ENCODE measurements around the gene KCNAB1. TPM values are rescaled to one million over a fixed set of nuclear protein-coding genes. Genes with fewer than 3 reads are reported as not detected.

Gene KCNAB1
- total and polyA plus RNA-seq, 2 donors (not counting 1 experiment from before 2014, with no cell fraction given) = not detected

GRCh38 chr3:156358232-156358631 lies 237.9 kb downstream of the KCNAB1 start:
- POLR2A ChIA-PET = no interaction called here
- Histone ChIP-seq H3K4me2 (replicated peaks; ENCODE audit: low read depth, low read length, poor library complexity, severe bottlenecking) (no peak overlapping the region), H3K9ac (ENCODE audit: low read length) (no peak overlapping the region), H3K4me3 (ENCODE audit: control extremely low read depth in 1 of 5, extremely low read depth in 1 of 5, insufficient read depth in 1 of 5, low read depth in 2 of 5, low read length in 4 of 5) (no peak overlapping the region), H3K36me3 (replicated peaks in 1 of 2; ENCODE audit: control extremely low read depth in 1 of 2, control insufficient read depth in 1 of 2, extremely low read depth in 1 of 2, insufficient read depth in 2 of 2, low read length in 1 of 2) (no peaks in the 10 kb centered on the region), H2AFZ (ENCODE audit: insufficient read depth, low read depth, low read length, poor library complexity, severe bottlenecking) (no peak overlapping the region), H3K79me2 (ENCODE audit: control insufficient read depth, insufficient read depth, low read length) (no peaks in the 10 kb centered on the region), H3K4me1 (ENCODE audit: control insufficient read depth in 2 of 2, insufficient read depth in 2 of 2, low read length in 2 of 2) (no peaks in the 10 kb centered on the region), H4K20me1 (ENCODE audit: control insufficient read depth, insufficient read depth, low read length, poor library complexity, severe bottlenecking) (no peaks in the 10 kb centered on the region), H3K27ac (ENCODE audit: low read length in 2 of 2) (no peak overlapping the region), H3K9me3 (ENCODE audit: control extremely low read depth in 1 of 3, control insufficient read depth in 2 of 3, insufficient read depth in 1 of 3, low read length in 2 of 3) (no peaks in the 10 kb centered on the region), H3K27me3 (replicated peaks in 1 of 4; ENCODE audit: control extremely low read depth in 1 of 4, control insufficient read depth in 3 of 4, insufficient read depth in 4 of 4, low read length in 3 of 4) (no peaks in the 10 kb centered on the region)
- ATAC-seq (ENCODE audit: low read depth) (no peak), DNase-seq (no peak)
- CTCF ChIA-PET = no interaction called here
- no peak overlapping the region for H3K4me3 Mint-ChIP-seq
- H3K9me3 Mint-ChIP-seq (ENCODE audit: insufficient read depth) = no peaks in the 10 kb centered on the region
- H3K27me3 Mint-ChIP-seq = peaks cover 10% of the 10 kb centered on the region
- WGBS (ENCODE audit: insufficient coverage) = no CpG with 5 or more reads among the region's 2 CpGs
- no peak overlapping the region for H3K27ac Mint-ChIP-seq
- intact Hi-C loops (cut with micrococcal nuclease) = no loop called here
- no peaks in the 10 kb centered on the region for H3K4me1 Mint-ChIP-seq
- TF ChIP-seq, protein P1, sequence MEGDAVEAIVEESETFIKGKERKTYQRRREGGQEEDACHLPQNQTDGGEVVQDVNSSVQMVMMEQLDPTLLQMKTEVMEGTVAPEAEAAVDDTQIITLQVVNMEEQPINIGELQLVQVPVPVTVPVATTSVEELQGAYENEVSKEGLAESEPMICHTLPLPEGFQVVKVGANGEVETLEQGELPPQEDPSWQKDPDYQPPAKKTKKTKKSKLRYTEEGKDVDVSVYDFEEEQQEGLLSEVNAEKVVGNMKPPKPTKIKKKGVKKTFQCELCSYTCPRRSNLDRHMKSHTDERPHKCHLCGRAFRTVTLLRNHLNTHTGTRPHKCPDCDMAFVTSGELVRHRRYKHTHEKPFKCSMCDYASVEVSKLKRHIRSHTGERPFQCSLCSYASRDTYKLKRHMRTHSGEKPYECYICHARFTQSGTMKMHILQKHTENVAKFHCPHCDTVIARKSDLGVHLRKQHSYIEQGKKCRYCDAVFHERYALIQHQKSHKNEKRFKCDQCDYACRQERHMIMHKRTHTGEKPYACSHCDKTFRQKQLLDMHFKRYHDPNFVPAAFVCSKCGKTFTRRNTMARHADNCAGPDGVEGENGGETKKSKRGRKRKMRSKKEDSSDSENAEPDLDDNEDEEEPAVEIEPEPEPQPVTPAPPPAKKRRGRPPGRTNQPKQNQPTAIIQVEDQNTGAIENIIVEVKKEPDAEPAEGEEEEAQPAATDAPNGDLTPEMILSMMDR (IDR thresholded peaks at IDR 0.05) = no peak
- TF ChIP-seq EZH2 (IDR thresholded peaks at IDR 0.05; ENCODE audit: borderline replicate concordance, insufficient read depth, low read depth, low read length, poor library complexity, severe bottlenecking) = no peak

DNA sequence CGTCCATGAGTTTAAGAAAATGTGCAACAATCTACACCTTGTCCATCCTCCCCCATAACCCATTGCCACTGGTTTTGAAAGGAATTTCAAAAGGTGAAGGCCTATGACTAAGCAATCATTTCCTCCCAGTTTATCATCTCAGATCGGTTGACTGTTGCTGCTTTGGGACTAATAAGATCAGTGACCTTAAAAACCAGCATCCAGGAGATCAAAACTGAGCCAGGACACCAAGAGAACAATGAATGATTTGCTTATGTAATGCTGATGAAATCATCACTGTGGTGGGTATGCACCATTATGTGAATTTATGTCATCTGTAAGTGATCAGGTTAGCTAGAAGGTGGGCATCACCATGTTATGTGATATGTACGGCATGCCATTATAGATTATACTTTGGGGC lies 239.0 kb downstream of the KCNAB1 start:
- DNase-seq (no peak), ATAC-seq (ENCODE audit: low read depth) (no peak)
- no peak overlapping the region for H3K9ac ChIP-seq (ENCODE audit: low read length)
- no peaks in the 10 kb centered on the region for H4K20me1 ChIP-seq (ENCODE audit: control insufficient read depth, insufficient read depth, low read length, poor library complexity, severe bottlenecking)
- no peaks in the 10 kb centered on the region for H3K36me3 ChIP-seq (replicated peaks in 1 of 2; ENCODE audit: control extremely low read depth in 1 of 2, control insufficient read depth in 1 of 2, extremely low read depth in 1 of 2, insufficient read depth in 2 of 2, low read length in 1 of 2)
- no peaks in the 10 kb centered on the region for H3K9me3 ChIP-seq (ENCODE audit: control extremely low read depth in 1 of 3, control insufficient read depth in 2 of 3, insufficient read depth in 1 of 3, low read length in 2 of 3)
- Mint-ChIP-seq H3K4me3 (no peak overlapping the region), H3K27ac (no peak overlapping the region), H3K4me1 (no peaks in the 10 kb centered on the region), H3K9me3 (ENCODE audit: insufficient read depth) (no peaks in the 10 kb centered on the region), H3K27me3 (peaks cover 10% of the 10 kb centered on the region)
- no peak overlapping the region for H2AFZ ChIP-seq (ENCODE audit: insufficient read depth, low read depth, low read length, poor library complexity, severe bottlenecking)
- CTCF ChIA-PET = no interaction called here
- no peak overlapping the region for H3K4me2 ChIP-seq (replicated peaks; ENCODE audit: low read depth, low read length, poor library complexity, severe bottlenecking)
- POLR2A ChIA-PET = no interaction called here
- H3K4me3 ChIP-seq (ENCODE audit: control extremely low read depth in 1 of 5, extremely low read depth in 1 of 5, insufficient read depth in 1 of 5, low read depth in 2 of 5, low read length in 4 of 5) = no peak overlapping the region
- 100% methylated on average over 1 of the region's 3 CpGs for WGBS (ENCODE audit: insufficient coverage)
- no peak for TF ChIP-seq EZH2 (IDR thresholded peaks at IDR 0.05; ENCODE audit: borderline replicate concordance, insufficient read depth, low read depth, low read length, poor library complexity, severe bottlenecking)
- no peaks in the 10 kb centered on the region for H3K79me2 ChIP-seq (ENCODE audit: control insufficient read depth, insufficient read depth, low read length)
- H3K4me1 ChIP-seq (ENCODE audit: control insufficient read depth in 2 of 2, insufficient read depth in 2 of 2, low read length in 2 of 2) = no peaks in the 10 kb centered on the region
- H3K27me3 ChIP-seq (replicated peaks in 1 of 4; ENCODE audit: control extremely low read depth in 1 of 4, control insufficient read depth in 3 of 4, insufficient read depth in 4 of 4, low read length in 3 of 4) = peaks cover 0 to 2% (median 0%) of the 10 kb centered on the region in 4 experiments
- no peak overlapping the region for H3K27ac ChIP-seq (ENCODE audit: low read length in 2 of 2)
- intact Hi-C loops (cut with micrococcal nuclease) = no loop called here

Data from B cell (primary cell).